ENCODE results near the gene TAS2R43.

GRCh38 chr12:11108862-11109261 is 16.7 kb upstream of the TAS2R43 start:
- TF ChIP-seq POLR2A (IDR thresholded peaks at IDR 0.05; ENCODE audit: low read depth, low read length) (no peak), PAX5 (IDR thresholded peaks at IDR 0.05; ENCODE audit: insufficient read depth, low read length, severe bottlenecking) (no peak), POLR2AphosphoS5 (IDR thresholded peaks at IDR 0.05; ENCODE audit: low read depth, low read length) (no peak)

Data from GM12891 (cell line).